ENCODE measurements around the gene TUBB4A.
A peak's percentile ranks its signal among the peaks of the same experiment; 100 is the strongest.

TUBB4A gene

DNA sequence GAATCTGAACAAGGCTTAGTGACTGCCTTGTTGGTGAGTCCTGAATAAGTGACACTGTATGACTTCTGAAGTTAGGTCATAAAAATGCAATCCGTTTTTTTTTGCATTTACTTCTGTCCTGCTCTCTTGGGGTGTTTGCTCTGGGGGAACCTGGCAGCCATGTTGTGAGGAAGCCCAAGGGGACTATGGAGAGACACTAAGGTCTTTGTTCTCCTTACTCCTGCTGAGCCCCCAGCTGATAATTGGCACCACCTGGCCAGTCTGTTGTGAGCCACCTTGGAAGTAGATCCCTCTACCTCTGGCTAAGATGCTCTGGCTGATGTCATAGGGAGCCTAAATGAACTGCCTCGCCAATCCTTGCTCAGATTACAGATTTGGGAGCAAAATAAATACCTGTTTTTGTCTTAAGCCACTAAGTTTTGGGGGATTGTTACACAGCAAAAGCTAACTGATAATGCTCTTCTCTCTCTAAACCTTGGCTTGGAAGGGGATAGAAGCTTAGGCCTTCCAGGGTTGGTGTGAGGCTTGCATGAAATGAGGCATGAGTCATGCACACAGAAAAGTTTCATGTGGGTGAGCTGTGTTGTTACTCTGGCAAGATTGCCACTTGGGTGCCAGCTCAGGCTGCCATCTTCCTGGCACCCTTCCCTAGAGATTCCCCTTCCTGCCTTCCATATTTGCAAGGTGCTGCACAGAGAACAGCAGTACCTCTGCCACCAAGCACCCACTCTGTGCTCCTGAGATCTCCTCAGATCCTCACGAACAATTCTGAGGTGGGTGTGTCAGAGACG lies 10.1 kb downstream of the TUBB4A start:
- DNase-seq, result no peak

DNA sequence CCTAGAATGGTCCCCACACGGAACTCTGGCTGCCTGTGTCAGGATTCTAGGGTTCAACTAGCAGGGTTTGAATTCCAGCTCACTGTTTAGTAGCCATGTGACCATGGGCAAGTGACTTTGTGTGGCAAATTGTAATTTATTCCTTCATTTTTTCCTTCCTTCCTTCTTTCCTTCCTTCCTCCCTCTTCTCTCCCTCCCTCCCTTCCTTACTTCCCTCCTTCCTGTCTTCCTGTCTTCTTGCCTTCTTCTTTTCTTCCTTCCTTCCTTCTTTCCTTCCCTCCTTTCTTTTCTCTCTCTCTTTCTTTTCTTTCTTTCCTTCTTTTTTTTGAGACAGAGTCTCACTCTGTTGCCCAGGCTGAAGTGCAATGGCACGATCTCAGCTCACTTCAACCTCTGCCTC lies 12.0 kb downstream of the TUBB4A start:
- no peak for DNase-seq

DNA sequence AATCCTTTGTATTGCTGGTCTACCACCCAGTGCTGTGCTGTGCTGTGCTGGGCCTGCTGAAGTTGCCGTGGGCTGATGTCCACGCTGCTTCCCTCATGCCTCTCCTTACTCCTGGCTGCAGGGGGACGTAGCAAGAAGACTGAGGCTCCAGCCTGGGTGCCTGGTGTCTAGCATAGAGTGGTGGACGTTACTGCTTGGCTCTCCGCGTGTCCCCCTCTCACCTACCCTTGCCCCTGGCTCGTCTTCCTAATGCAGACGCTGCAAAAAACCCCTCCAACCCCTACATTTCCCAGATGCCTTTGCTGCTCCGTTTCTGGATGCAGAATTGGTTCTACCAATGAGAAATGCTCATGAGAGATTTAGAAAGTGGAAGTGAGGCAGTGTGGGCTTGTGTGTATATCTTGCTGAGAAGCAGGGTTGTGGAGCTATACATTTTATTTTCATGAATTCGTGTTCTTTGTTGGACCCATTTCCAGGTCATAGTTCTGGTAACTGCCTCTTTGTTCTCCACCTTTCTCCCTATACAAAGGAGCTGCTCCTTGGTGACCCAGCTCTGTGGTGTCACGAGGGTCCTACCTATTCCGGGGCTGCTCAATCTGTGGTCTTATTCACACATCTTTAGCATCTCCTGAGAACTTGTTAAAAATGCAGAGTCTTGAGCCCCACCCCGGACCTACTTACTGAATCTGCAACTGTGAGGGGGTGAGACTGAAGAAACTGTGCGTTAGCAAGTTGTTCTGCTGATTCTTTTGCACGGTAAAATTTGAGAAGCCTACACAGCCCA lies 12.6 kb downstream of the TUBB4A start:
- DNase-seq, result no peak

DNA sequence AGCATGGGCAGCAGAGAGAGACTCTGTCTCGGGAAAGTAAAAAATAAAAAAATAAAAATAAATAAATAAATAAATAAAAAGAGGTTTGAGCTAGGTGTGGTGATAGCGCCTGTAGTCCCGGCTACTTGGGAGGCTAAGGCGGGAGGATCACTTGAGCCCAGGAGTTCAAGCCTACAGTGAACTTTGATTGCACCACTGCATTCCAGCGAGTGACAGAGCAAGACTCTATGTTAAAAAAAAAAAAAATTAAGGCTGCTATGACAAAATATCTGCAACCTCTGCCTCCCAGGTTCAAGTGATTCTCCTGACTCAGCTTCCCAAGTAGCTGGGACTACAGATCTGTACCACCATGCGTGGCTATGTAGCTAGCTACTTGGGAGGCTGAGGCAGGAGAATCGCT lies 17.3 kb downstream of the TUBB4A start:
- DNase-seq, result no peak

GRCh38 chr19:6484230-6484629 lies 17.9 kb downstream of the TUBB4A start:
- DNase-seq, result no peak

DNA sequence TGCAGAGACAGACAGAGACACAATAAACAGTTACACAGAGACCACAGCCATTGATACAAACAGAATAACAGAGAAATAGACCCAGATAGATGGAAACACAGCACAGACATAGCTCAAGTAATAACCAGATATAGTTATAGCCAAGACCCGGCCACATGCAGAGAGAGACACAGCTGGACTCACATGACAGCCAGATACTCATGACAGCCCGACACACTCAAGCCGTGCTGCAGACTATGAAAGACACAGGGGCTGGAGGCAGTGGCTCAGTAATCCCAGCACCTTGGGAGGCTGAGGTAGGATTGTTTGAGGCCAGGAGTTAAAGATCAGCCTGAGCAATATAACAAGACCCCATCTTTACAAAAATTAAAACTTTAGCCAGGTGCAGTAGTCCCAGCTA lies 18.9 kb downstream of the TUBB4A start:
- DNase-seq, result no peak

- no peak for DNase-seq
Measured at GRCh38 chr19:6482343-6482686, 19.8 kb downstream of the TUBB4A start.

- no peak for DNase-seq
Measured at GRCh38 chr19:6481541-6482342, 20.4 kb downstream of the TUBB4A start, which contains the start of gene DENND1C. TSS of gene DENND1C (minus strand) at chr19:6481787. CDS start at chr19:6481695, 92 bp downstream.

DNA sequence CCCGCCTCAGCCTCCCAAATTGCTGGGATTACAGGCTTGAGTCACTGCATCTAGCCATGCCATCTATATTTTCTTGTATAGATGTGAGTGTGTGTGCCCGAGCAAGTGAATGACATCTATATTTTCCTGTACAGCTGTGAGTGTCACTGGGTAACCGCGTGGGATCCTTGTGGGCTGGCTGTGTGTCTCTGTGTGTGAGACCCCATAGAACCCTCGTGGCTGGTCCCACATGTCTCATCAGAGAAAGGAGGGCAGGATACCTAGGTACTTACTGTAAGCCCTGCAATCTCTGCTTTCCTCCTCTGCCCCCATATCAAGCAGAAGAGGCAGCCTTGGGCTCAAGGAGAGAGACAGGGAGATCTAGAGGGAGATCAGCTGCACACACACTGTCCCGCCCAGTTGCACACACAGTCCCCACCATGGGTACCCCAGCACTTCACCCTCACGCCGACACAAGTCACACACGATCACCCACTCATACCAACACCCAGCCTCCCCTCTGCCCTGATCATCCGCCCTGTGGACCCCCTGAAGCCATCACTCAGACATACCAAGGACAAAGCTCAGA lies 21.2 kb downstream of the TUBB4A start:
- no peak for DNase-seq

GRCh38 chr19:6479836-6480398 lies 22.2 kb downstream of the TUBB4A start:
- DNase-seq, result no peak

DNA sequence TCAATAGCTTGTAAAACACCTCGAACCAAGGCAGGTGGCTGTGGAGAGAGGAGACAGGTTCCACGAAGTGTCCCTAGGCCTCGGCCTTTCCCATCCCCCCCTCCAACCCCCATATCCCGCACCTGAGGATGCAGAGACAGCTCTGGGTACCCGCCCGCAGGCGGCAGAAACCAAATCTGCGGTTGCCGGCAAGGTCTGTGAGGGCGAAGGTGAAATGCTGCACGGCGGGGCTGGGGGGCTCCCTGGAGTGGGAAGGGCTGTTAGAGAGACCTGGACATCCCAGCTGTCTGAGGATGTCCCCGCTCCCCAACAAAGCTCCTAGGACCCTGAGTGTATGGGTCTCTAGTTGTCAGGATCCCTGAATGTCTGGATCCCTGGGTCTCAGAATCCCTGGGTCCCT lies 23.3 kb downstream of the TUBB4A start:
- DNase-seq, result no peak

DNA sequence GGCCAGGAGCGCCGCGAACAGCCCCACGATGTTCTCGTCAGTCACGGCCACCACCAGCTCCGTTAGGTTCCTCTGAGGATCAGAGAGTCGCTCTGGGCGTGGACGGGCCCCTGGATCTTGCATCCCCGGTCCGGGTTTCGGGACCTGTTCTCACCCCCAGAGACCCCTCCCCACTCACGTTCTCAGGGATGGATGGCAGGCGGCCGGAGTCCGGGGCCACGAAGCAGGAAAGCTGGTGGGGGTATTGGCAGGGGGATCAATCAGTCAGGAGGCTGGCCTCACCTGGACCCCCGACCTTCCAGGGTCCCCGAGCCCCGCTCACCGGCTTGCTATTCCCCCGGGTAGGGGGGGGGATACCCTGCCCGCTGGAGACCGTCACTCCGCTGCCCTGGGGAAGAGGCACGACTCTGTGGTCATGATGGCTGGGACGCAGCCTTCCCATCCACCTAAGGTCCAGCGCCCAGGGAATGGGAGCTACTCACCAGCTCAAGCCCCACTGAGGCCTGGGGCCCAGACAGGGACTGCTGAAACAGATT lies 25.1 kb downstream of the TUBB4A start:
- no peak for DNase-seq

DNA sequence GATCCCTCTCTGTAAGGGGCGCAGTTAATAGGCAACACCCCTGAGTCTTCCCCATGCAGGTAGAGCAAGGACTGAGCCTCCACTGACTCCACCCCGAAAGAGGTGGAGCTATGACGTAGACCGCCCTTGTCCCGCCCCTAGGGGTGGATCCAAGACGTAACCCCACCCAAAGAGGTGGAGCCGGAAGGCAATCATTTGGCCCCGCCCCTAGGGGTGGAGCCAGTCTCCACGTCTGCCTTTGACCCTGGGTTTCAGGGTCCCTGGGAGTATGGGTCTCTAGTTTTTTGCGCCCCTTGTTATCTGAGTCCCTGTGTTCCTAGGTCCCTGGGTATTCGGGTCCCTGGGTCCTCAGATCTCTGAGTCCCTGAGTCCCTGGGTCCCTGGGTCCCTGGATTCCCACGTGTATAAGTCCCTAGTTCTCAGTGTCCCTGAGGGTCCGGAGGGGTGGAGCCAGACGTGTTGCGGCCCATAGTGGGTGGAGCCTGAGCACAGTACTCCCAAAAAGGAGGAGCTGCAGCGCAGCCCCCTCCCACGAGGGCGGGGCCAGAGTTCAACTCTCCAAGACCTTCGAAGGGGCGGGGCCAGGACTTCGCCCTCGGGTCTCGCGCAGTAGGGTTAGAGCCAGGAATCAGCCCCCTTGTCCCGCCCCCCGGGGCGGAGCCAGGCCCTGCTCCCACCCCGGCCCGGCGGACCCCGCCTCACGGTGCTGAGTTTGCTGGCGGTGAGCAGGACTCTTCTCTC lies 25.8 kb downstream of the TUBB4A start:
- DNase-seq, result peak; percentile 79

DNA sequence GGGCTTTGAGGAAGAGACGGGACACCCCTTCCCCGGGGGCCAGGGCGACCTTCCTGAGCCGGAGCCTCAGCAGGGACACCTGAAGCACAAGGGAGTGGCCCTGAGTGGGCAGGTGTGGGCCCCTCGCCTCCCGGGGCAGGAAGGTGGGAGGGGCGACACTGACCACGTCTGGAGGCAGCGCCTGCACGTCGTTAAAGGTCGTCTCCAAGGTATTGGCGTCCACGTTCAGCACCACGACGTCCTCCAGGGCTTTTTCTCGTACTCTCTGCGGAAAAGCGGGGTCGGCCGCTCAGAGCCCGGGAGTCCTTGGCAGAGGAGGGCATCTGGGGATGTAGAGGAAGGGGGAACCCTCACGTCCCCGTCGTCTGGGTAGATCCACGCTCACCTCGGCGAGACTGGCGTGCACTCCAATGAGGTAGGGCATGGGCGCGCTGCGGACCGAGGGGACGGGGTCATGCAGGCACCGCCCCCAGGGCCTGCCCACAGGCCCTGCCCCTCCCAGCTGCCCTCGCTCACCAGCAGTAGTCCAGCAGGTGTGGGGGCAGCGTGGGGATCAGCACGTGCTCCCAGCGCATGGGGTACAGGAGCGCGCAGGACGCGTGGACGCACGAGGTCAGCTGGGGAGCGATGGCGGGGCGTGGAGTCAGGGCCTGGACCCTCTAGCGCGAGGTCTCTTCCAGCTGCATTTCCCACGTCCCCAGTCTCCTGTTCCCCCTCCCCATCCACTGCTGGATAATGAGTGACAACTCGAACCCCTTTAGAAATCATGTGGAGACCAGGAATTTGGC lies 26.6 kb downstream of the TUBB4A start:
- DNase-seq, result no peak

DNA sequence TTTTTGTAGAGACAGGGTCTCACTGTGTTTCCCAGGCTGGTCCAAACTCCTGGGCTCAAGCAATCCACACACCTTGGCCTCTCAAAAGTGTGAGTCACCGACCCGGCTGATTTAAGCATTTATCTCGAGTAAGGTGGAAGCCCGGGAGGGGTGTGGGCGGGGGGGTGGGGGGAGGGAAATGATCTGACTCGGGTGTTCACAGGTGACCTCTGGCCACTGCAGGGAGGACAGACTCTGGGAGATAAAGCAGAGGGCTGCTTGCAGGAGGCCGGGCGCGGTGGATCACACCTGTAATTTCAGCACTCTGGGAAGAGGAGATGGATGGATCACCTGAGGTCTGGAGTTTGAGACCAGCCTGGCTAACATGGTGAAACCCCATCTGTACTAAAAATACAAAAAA lies 28.5 kb downstream of the TUBB4A start:
- no peak for DNase-seq

GRCh38 chr19:6472713-6473112 lies 29.4 kb downstream of the TUBB4A start:
- DNase-seq, result no peak

DNA sequence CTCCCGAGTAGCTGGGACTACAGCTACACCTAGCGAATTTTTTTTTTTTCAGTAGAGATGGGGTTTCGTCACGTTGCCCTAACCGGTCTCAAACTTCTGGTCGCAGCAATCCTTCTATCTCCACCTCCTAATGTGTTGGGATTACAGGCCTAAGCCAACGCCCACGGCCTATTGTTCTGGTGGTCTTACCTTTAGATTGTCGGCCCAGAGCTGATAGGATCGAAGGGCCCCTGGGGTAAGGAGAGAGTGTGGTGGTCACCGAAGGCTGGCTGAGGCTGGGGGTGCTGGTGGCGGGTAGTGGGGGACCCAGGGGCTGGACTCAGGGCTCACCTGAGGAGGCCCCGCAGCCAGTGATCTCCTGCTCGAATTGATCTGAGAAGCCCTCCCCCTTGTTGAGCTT lies 31.0 kb downstream of the TUBB4A start:
- no peak for DNase-seq

DNA sequence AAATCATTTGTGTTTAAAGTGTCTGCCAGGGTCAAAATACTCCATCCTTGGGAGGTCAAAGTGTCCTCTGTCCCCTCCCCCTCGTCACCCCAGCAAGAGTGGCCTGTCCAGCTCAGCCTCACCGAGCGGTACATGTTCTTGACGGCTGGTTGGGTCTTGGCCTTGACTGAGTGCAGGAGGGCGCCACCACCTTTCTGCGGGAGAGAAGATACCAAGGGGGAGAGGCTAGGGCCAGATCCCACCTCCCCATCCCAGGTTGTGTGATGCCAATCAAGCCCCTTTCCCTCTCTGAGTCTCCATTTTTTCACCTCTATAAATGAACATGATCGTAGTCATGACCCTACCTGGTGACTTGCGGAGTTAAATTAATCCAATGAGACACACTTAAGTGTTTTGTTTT lies 31.9 kb downstream of the TUBB4A start:
- no peak for DNase-seq

GRCh38 chr19:6467384-6467783 lies 34.7 kb downstream of the TUBB4A start:
- no peak for DNase-seq

- no peak for DNase-seq
Measured at GRCh38 chr19:6466526-6467248, 35.4 kb downstream of the TUBB4A start.

Data from NCI-H2171 treated with DMSO at 0.1 percent for 48 hours (cell line).